WTC11 (cell line): ENCODE data around the gene WNT11. TPM values are rescaled to one million over a fixed set of nuclear protein-coding genes. Genes with fewer than 3 reads are reported as not detected.

Experiments used
- ATAC-seq: fragments of 200-7000 bp; cut with Tn5 transposase; 2 replicates; pipeline ENCODE4 v1.10.0; 2021; ENCODE audit warnings: mild to moderate bottlenecking, moderate library complexity
- CTCF ChIA-PET: fragments of 300-600 bp; sonication (Branson Sonifier 250); formaldehyde crosslinking; loops from one replicate; lab custom pipeline; 2021; ENCODE audit warnings: antibody characterized with exemption; lab: Charles Lee
- POLR2A ChIA-PET: fragments of 350-600 bp; sonication (Branson Sonifier 250); formaldehyde crosslinking; loops from one replicate; lab custom pipeline; 2021; ENCODE audit warnings: antibody characterized with exemption; lab: Charles Lee
- DNase-seq: peaks from one replicate; pipeline ENCODE4 v3.0.0; 2021; ENCODE audit warnings: low spot score
- H3K27ac Mint-ChIP-seq: 2 replicates; pipeline ENCODE4 v1.8.0; 2021; ENCODE audit warnings: mixed read lengths
- H3K27me3 Mint-ChIP-seq: 2 replicates; pipeline ENCODE4 v1.8.0; 2021; ENCODE audit warnings: low read depth, mild to moderate bottlenecking, moderate library complexity, mixed read lengths
- H3K36me3 Mint-ChIP-seq: 2 replicates; pipeline ENCODE4 v1.8.0; 2021; ENCODE audit warnings: mixed read lengths
- H3K4me1 Mint-ChIP-seq: 2 replicates; pipeline ENCODE4 v1.8.0; 2022; ENCODE audit warnings: mixed read lengths
- H3K4me3 Mint-ChIP-seq: 2 replicates; pipeline ENCODE4 v1.8.0; 2021; ENCODE audit warnings: mild to moderate bottlenecking, moderate library complexity, mixed read lengths
- H3K9me3 Mint-ChIP-seq: 2 replicates; pipeline ENCODE4 v1.8.0; 2021; ENCODE audit warnings: mixed read lengths
- ESRRA ChIP-seq: sonication (generic); formaldehyde crosslinking; IDR thresholded peaks from 2 replicates; pipeline ENCODE4 v1.8.1; 2022; ENCODE audit warnings: mild to moderate bottlenecking, missing genetic modification reagents, borderline replicate concordance
- ETV6 ChIP-seq: sonication (generic); formaldehyde crosslinking; IDR thresholded peaks from 2 replicates; pipeline ENCODE4 v1.8.1; 2022; ENCODE audit warnings: mild to moderate bottlenecking, missing genetic modification reagents
- FOXK1 ChIP-seq: sonication (generic); formaldehyde crosslinking; IDR thresholded peaks from 2 replicates; pipeline ENCODE4 v1.8.0; 2022; ENCODE audit warnings: mild to moderate bottlenecking, moderate library complexity, missing genetic modification reagents
- KAT7 ChIP-seq: sonication (generic); formaldehyde crosslinking; IDR thresholded peaks from 2 replicates; pipeline ENCODE4 v1.8.1; 2023; ENCODE audit warnings: missing genetic modification reagents, mild to moderate bottlenecking, borderline replicate concordance
- MAX ChIP-seq: sonication (generic); formaldehyde crosslinking; IDR thresholded peaks from 2 replicates; pipeline ENCODE4 v1.8.0; 2022; ENCODE audit warnings: mild to moderate bottlenecking, missing genetic modification reagents
- NFE2L1 ChIP-seq: sonication (generic); formaldehyde crosslinking; IDR thresholded peaks from 2 replicates; pipeline ENCODE4 v1.8.1; 2023; ENCODE audit warnings: missing genetic modification reagents
- NR3C1 ChIP-seq: sonication (generic); formaldehyde crosslinking; conservative IDR thresholded peaks from 2 replicates; pipeline ENCODE4 v1.8.1; 2023; ENCODE audit warnings: low read depth, mild to moderate bottlenecking, missing genetic modification reagents
- RORB ChIP-seq: fragments of 250-450 bp; sonication (Bioruptor Pico); IDR thresholded peaks from 2 replicates; pipeline ENCODE4 v1.9.0; 2021; ENCODE audit warnings: mild to moderate bottlenecking
- SMAD3 ChIP-seq: sonication (generic); formaldehyde crosslinking; IDR thresholded peaks from 2 replicates; pipeline ENCODE4 v1.8.0; 2022; ENCODE audit warnings: missing genetic modification reagents, mild to moderate bottlenecking, borderline replicate concordance
- SMAD4 ChIP-seq: sonication (generic); formaldehyde crosslinking; IDR thresholded peaks from 2 replicates; pipeline ENCODE4 v1.8.0; 2022; ENCODE audit warnings: mild to moderate bottlenecking, missing genetic modification reagents
- TEAD1 ChIP-seq: sonication (generic); formaldehyde crosslinking; IDR thresholded peaks from 2 replicates; pipeline ENCODE4 v1.8.0; 2022; ENCODE audit warnings: mild to moderate bottlenecking, missing genetic modification reagents
- ZNF263 ChIP-seq: sonication (generic); formaldehyde crosslinking; IDR thresholded peaks from 2 replicates; pipeline ENCODE4 v1.8.1; 2022; ENCODE audit warnings: low read depth, mild to moderate bottlenecking, moderate library complexity, missing genetic modification reagents
- total RNA-seq: library from RNA; stranded (reverse); gene quantifications from 3 replicates; pipeline ENCODE4 v1.2.3, GENCODE V29; 2021
- TF ChIP-seq, protein P1 (sequence below): fragments of 250-450 bp; sonication (Bioruptor Pico); IDR thresholded peaks from 2 replicates; pipeline ENCODE4 v1.9.0; 2021; ENCODE audit warnings: mild to moderate bottlenecking, borderline replicate concordance
- TF ChIP-seq, protein P2 (sequence below): fragments of 250-450 bp; sonication (Bioruptor Pico); IDR thresholded peaks from 2 replicates; pipeline ENCODE4 v1.8.0; 2021; ENCODE audit warnings: mild to moderate bottlenecking
- TF ChIP-seq, protein P3 (sequence below): sonication (generic); formaldehyde crosslinking; IDR thresholded peaks from 2 replicates; pipeline ENCODE4 v1.8.1; 2023; ENCODE audit warnings: mild to moderate bottlenecking, moderate library complexity, missing genetic modification reagents
- TF ChIP-seq, protein P4 (sequence below): sonication (generic); formaldehyde crosslinking; IDR thresholded peaks from 2 replicates; pipeline ENCODE4 v1.8.0; 2022; ENCODE audit warnings: mild to moderate bottlenecking, missing genetic modification reagents
- TF ChIP-seq, protein P5 (sequence below): sonication (generic); formaldehyde crosslinking; IDR thresholded peaks from 2 replicates; pipeline ENCODE4 v1.8.0; 2023; ENCODE audit warnings: missing genetic modification reagents, mild to moderate bottlenecking, borderline replicate concordance

The WNT11 gene
- total RNA-seq, 1 experiment from 2014 or later, result 0.79 TPM

DNA sequence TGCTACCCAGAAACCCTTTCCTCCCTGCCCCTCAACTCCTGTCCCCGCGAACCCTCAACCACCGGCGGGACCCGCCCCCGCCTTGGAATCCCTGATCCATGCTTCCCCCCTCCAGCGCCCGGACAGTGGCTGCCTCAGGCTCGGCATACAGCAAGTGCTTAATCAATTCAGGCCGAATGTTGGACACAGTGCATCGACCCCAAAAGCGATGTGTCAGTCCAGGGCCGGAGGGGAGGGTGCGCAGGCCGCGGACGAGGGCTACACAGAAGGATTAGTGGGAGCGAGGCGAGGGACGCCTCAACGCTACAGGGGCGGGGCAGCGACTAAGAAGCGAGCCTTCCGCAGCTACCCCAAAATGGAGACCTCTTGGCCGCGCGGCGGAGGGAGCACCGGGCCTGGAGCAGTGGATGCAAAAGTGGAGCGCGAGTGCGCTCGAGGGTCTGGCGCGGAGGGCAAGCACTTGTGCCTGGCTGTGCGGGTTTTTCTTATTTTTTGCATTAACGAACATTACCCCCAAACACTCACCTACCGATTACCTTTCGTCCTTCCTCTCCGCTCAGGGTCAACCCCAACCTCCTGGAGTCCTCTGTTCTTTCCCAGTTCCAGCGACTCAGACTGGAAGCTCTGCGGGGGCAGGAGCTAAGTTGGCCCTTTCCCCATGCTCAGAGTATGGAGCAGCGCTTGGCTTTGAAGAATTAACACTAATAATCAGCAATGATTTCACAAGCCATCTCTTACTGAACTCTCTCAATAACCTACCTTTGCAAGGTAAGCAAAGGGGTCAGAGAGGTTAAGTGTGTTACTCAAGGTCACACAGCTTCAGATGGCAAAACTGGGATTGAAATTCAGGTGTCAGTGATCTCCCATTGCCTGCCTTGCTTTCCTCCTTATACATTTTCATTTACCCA is 30.0 kb upstream of the WNT11 start:
- no peaks in the 10 kb centered on the region for H3K36me3 Mint-ChIP-seq
- H3K27ac Mint-ChIP-seq, result peak overlapping the region; percentile 87
- TF ChIP-seq SMAD3 (CRISPR knock-in tag) (peak; percentile 23; the same call in 1 of the 2 replicates), NR3C1 (CRISPR knock-in tag) (no peak), TEAD1 (peak; percentile 24; the same call in 1 of the 2 replicates), MAX (peak; percentile 67), SMAD4 (CRISPR knock-in tag) (peak; percentile 68; the same call in 1 of the 2 replicates), ESRRA (CRISPR knock-in tag) (0 out of 2 replicates have a peak, but pooled peaks have one; percentile 46), NFE2L1 (CRISPR knock-in tag) (peak; percentile 57), ETV6 (CRISPR knock-in tag) (no peak; the same call in 1 of the 2 replicates), ZNF263 (CRISPR knock-in tag) (peak; percentile 61), FOXK1 (peak; percentile 61), RORB (no peak), KAT7 (CRISPR knock-in tag) (no peak)
- TF ChIP-seq, protein P1, sequence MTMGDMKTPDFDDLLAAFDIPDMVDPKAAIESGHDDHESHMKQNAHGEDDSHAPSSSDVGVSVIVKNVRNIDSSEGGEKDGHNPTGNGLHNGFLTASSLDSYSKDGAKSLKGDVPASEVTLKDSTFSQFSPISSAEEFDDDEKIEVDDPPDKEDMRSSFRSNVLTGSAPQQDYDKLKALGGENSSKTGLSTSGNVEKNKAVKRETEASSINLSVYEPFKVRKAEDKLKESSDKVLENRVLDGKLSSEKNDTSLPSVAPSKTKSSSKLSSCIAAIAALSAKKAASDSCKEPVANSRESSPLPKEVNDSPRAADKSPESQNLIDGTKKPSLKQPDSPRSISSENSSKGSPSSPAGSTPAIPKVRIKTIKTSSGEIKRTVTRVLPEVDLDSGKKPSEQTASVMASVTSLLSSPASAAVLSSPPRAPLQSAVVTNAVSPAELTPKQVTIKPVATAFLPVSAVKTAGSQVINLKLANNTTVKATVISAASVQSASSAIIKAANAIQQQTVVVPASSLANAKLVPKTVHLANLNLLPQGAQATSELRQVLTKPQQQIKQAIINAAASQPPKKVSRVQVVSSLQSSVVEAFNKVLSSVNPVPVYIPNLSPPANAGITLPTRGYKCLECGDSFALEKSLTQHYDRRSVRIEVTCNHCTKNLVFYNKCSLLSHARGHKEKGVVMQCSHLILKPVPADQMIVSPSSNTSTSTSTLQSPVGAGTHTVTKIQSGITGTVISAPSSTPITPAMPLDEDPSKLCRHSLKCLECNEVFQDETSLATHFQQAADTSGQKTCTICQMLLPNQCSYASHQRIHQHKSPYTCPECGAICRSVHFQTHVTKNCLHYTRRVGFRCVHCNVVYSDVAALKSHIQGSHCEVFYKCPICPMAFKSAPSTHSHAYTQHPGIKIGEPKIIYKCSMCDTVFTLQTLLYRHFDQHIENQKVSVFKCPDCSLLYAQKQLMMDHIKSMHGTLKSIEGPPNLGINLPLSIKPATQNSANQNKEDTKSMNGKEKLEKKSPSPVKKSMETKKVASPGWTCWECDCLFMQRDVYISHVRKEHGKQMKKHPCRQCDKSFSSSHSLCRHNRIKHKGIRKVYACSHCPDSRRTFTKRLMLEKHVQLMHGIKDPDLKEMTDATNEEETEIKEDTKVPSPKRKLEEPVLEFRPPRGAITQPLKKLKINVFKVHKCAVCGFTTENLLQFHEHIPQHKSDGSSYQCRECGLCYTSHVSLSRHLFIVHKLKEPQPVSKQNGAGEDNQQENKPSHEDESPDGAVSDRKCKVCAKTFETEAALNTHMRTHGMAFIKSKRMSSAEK (CRISPR knock-in tag), result no peak
- TF ChIP-seq, protein P2, sequence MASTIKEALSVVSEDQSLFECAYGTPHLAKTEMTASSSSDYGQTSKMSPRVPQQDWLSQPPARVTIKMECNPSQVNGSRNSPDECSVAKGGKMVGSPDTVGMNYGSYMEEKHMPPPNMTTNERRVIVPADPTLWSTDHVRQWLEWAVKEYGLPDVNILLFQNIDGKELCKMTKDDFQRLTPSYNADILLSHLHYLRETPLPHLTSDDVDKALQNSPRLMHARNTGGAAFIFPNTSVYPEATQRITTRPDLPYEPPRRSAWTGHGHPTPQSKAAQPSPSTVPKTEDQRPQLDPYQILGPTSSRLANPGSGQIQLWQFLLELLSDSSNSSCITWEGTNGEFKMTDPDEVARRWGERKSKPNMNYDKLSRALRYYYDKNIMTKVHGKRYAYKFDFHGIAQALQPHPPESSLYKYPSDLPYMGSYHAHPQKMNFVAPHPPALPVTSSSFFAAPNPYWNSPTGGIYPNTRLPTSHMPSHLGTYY, result no peak
- TF ChIP-seq, protein P3, sequence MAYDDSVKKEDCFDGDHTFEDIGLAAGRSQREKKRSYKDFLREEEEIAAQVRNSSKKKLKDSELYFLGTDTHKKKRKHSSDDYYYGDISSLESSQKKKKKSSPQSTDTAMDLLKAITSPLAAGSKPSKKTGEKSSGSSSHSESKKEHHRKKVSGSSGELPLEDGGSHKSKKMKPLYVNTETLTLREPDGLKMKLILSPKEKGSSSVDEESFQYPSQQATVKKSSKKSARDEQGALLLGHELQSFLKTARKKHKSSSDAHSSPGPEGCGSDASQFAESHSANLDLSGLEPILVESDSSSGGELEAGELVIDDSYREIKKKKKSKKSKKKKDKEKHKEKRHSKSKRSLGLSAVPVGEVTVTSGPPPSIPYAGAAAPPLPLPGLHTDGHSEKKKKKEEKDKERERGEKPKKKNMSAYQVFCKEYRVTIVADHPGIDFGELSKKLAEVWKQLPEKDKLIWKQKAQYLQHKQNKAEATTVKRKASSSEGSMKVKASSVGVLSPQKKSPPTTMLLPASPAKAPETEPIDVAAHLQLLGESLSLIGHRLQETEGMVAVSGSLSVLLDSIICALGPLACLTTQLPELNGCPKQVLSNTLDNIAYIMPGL (CRISPR knock-in tag), result peak; percentile 95
- TF ChIP-seq, protein P4, sequence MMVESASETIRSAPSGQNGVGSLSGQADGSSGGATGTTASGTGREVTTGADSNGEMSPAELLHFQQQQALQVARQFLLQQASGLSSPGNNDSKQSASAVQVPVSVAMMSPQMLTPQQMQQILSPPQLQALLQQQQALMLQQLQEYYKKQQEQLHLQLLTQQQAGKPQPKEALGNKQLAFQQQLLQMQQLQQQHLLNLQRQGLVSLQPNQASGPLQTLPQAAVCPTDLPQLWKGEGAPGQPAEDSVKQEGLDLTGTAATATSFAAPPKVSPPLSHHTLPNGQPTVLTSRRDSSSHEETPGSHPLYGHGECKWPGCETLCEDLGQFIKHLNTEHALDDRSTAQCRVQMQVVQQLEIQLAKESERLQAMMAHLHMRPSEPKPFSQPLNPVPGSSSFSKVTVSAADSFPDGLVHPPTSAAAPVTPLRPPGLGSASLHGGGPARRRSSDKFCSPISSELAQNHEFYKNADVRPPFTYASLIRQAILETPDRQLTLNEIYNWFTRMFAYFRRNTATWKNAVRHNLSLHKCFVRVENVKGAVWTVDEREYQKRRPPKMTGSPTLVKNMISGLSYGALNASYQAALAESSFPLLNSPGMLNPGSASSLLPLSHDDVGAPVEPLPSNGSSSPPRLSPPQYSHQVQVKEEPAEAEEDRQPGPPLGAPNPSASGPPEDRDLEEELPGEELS (CRISPR knock-in tag), result peak; percentile 60; the same call in 1 of the 2 replicates
- TF ChIP-seq, protein P5, sequence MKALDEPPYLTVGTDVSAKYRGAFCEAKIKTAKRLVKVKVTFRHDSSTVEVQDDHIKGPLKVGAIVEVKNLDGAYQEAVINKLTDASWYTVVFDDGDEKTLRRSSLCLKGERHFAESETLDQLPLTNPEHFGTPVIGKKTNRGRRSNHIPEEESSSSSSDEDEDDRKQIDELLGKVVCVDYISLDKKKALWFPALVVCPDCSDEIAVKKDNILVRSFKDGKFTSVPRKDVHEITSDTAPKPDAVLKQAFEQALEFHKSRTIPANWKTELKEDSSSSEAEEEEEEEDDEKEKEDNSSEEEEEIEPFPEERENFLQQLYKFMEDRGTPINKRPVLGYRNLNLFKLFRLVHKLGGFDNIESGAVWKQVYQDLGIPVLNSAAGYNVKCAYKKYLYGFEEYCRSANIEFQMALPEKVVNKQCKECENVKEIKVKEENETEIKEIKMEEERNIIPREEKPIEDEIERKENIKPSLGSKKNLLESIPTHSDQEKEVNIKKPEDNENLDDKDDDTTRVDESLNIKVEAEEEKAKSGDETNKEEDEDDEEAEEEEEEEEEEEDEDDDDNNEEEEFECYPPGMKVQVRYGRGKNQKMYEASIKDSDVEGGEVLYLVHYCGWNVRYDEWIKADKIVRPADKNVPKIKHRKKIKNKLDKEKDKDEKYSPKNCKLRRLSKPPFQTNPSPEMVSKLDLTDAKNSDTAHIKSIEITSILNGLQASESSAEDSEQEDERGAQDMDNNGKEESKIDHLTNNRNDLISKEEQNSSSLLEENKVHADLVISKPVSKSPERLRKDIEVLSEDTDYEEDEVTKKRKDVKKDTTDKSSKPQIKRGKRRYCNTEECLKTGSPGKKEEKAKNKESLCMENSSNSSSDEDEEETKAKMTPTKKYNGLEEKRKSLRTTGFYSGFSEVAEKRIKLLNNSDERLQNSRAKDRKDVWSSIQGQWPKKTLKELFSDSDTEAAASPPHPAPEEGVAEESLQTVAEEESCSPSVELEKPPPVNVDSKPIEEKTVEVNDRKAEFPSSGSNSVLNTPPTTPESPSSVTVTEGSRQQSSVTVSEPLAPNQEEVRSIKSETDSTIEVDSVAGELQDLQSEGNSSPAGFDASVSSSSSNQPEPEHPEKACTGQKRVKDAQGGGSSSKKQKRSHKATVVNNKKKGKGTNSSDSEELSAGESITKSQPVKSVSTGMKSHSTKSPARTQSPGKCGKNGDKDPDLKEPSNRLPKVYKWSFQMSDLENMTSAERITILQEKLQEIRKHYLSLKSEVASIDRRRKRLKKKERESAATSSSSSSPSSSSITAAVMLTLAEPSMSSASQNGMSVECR (CRISPR knock-in tag), result peak; percentile 34; the same call in 1 of the 2 replicates
- ChIA-PET CTCF (interaction anchor here (0.9 to 4.8 kb wide), 4 partner anchors 8 to 83 kb away, joined by 3 to 111 read pairs (median 10); no protein-coding TSS in a partner anchor), POLR2A (interaction anchor here (0.9 kb wide), 1 partner anchor 28 kb away, joined by 3 read pairs; no protein-coding TSS in a partner anchor)
- ATAC-seq, result peak; percentile 43
- H3K4me3 Mint-ChIP-seq, result peak overlapping the region; percentile 99
- peaks cover 8% of the 10 kb centered on the region for H3K27me3 Mint-ChIP-seq
- peaks cover 14% of the 10 kb centered on the region for H3K4me1 Mint-ChIP-seq
- DNase-seq, result peak; percentile 78
- H3K9me3 Mint-ChIP-seq, result no peaks in the 10 kb centered on the region
